ENCODE results near the gene DTNBP1. TPM values are rescaled to one million over a fixed set of nuclear protein-coding genes. Genes with fewer than 3 reads are reported as not detected.

DTNBP1 gene
- total RNA-seq, 1 experiment from 2014 or later, result 20.7 TPM

GRCh38 chr6:15477746-15478145 is 185.1 kb downstream of the DTNBP1 start:
- Mint-ChIP-seq H3K27ac (ENCODE audit: unreplicated experiment) (no peak overlapping the region), H3K27me3 (ENCODE audit: insufficient read depth, unreplicated experiment) (no peaks in the 10 kb centered on the region), H3K36me3 (ENCODE audit: insufficient read depth, unreplicated experiment) (no peaks in the 10 kb centered on the region), H3K4me3 (ENCODE audit: unreplicated experiment) (no peak overlapping the region), H3K4me1 (ENCODE audit: low read depth, unreplicated experiment) (no peaks in the 10 kb centered on the region), H3K9me3 (ENCODE audit: unreplicated experiment) (no peaks in the 10 kb centered on the region)
- H3K27me3 ChIP-seq (replicated peaks; ENCODE audit: control insufficient read depth, insufficient read depth, low read length), result no peaks in the 10 kb centered on the region
- DNase-seq, result no peak
- ChIA-PET CTCF (interaction anchor here (0.6 kb wide), 2 partner anchors 88 to 149 kb away, joined by 4 to 5 read pairs; no protein-coding TSS in a partner anchor), POLR2A (no interaction called here)
- TF ChIP-seq, protein P1, sequence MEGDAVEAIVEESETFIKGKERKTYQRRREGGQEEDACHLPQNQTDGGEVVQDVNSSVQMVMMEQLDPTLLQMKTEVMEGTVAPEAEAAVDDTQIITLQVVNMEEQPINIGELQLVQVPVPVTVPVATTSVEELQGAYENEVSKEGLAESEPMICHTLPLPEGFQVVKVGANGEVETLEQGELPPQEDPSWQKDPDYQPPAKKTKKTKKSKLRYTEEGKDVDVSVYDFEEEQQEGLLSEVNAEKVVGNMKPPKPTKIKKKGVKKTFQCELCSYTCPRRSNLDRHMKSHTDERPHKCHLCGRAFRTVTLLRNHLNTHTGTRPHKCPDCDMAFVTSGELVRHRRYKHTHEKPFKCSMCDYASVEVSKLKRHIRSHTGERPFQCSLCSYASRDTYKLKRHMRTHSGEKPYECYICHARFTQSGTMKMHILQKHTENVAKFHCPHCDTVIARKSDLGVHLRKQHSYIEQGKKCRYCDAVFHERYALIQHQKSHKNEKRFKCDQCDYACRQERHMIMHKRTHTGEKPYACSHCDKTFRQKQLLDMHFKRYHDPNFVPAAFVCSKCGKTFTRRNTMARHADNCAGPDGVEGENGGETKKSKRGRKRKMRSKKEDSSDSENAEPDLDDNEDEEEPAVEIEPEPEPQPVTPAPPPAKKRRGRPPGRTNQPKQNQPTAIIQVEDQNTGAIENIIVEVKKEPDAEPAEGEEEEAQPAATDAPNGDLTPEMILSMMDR (IDR thresholded peaks at IDR 0.05; ENCODE audit: insufficient read depth in 1 of 2, low read depth in 1 of 2, low read length in 1 of 2, severe bottlenecking in 1 of 2, unreplicated experiment in 1 of 2), result no peak
- no peaks in the 10 kb centered on the region for H3K9me3 ChIP-seq
- H3K36me3 ChIP-seq (ENCODE audit: control insufficient read depth, insufficient read depth, low read length), result no peaks in the 10 kb centered on the region
- BruUV-seq (replicated peaks), result no TSS peak
- H3K4me1 ChIP-seq, result no peaks in the 10 kb centered on the region
- H3K4me3 ChIP-seq (ENCODE audit: low read depth, low read length), result no peak overlapping the region
- intact Hi-C loops (cut with micrococcal nuclease; ENCODE audit: unreplicated experiment), result no loop called here

DNA sequence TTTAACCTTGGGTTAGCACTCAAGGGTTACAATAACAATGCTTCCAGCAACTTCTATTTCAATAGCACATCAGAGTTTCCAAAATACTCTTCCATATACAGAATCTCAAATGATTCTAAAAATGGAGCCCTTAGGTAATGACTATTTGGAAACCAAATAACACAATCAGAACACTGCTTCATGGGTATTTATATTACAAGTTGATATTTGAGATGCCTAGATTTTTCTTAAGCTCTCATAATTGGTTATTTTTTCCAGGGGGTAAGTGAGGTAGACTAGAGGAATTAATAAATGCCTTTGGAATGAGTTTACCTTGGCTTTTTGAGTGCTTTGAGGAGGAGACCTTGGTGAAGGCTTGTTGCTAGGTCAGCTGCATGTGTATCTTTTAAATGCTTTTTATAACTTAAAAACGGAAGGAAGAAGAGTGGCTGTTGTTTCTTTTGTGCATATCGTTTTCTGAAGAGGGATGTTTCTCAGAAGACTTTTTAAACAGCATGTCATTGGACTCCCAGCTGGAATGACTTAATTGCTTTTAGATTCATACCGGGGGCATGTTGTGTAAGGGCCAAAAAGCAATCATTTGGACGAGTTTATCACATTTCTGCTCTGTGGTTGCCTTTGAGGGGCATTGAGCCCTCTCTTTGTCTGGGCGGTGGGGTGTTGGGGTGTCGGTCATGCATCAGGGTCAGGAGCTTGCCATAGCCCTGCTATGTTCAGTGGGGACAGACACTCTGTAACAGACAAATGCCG is 186.0 kb downstream of the DTNBP1 start:
- Mint-ChIP-seq H3K9me3 (ENCODE audit: unreplicated experiment) (no peaks in the 10 kb centered on the region), H3K27me3 (ENCODE audit: insufficient read depth, unreplicated experiment) (no peaks in the 10 kb centered on the region), H3K36me3 (ENCODE audit: insufficient read depth, unreplicated experiment) (no peaks in the 10 kb centered on the region), H3K4me1 (ENCODE audit: low read depth, unreplicated experiment) (no peaks in the 10 kb centered on the region), H3K4me3 (ENCODE audit: unreplicated experiment) (no peak overlapping the region), H3K27ac (ENCODE audit: unreplicated experiment) (no peak overlapping the region)
- H3K4me3 ChIP-seq (ENCODE audit: low read depth, low read length), result no peak overlapping the region
- H3K4me1 ChIP-seq, result no peaks in the 10 kb centered on the region
- no peaks in the 10 kb centered on the region for H3K27me3 ChIP-seq (replicated peaks; ENCODE audit: control insufficient read depth, insufficient read depth, low read length)
- DNase-seq, result no peak
- TF ChIP-seq, protein P1 (IDR thresholded peaks at IDR 0.05; ENCODE audit: insufficient read depth in 1 of 2, low read depth in 1 of 2, low read length in 1 of 2, severe bottlenecking in 1 of 2, unreplicated experiment in 1 of 2), result no peak
- intact Hi-C loops (cut with micrococcal nuclease; ENCODE audit: unreplicated experiment), result no loop called here
- no TSS peak for BruUV-seq (replicated peaks)
- ChIA-PET POLR2A (interaction anchor here (0.5 kb wide), 1 partner anchor 303 kb away, joined by 6 read pairs; no protein-coding TSS in a partner anchor), CTCF (no interaction called here)
- H3K9me3 ChIP-seq, result no peaks in the 10 kb centered on the region
- no peaks in the 10 kb centered on the region for H3K36me3 ChIP-seq (ENCODE audit: control insufficient read depth, insufficient read depth, low read length)

DNA sequence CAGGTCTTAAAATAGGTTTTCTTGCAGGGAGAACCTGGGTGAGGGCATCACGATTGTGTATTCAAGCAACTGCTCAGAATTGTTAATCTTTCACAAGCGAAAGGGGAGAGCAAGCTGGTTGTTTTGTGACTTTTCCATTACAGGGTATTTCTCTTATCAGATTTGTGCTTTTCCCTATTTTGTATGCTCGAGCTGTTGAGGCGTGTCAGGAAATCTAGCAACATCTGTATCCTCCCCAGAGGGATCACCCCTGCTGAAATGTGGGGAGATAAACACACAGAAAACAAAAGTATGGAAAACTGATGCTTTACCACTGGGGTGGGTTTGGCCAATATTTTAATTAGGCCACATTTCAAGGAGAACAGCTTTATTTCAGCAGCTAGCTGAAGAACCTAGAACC is 187.0 kb downstream of the DTNBP1 start:
- TF ChIP-seq, protein P1 (IDR thresholded peaks at IDR 0.05; ENCODE audit: insufficient read depth in 1 of 2, low read depth in 1 of 2, low read length in 1 of 2, severe bottlenecking in 1 of 2, unreplicated experiment in 1 of 2), result no peak
- Histone ChIP-seq H3K36me3 (ENCODE audit: control insufficient read depth, insufficient read depth, low read length) (no peaks in the 10 kb centered on the region), H3K9me3 (no peaks in the 10 kb centered on the region), H3K27me3 (replicated peaks; ENCODE audit: control insufficient read depth, insufficient read depth, low read length) (no peaks in the 10 kb centered on the region), H3K4me3 (ENCODE audit: low read depth, low read length) (no peak overlapping the region), H3K4me1 (no peaks in the 10 kb centered on the region)
- Mint-ChIP-seq H3K4me1 (ENCODE audit: low read depth, unreplicated experiment) (no peaks in the 10 kb centered on the region), H3K27ac (ENCODE audit: unreplicated experiment) (no peak overlapping the region), H3K27me3 (ENCODE audit: insufficient read depth, unreplicated experiment) (no peaks in the 10 kb centered on the region), H3K9me3 (ENCODE audit: unreplicated experiment) (no peaks in the 10 kb centered on the region), H3K36me3 (ENCODE audit: insufficient read depth, unreplicated experiment) (no peaks in the 10 kb centered on the region), H3K4me3 (ENCODE audit: unreplicated experiment) (no peak overlapping the region)
- intact Hi-C loops (cut with micrococcal nuclease; ENCODE audit: unreplicated experiment), result no loop called here
- no peak for DNase-seq
- ChIA-PET POLR2A (interaction anchor here (0.5 kb wide), 1 partner anchor 302 kb away, joined by 6 read pairs; no protein-coding TSS in a partner anchor), CTCF (no interaction called here)
- BruUV-seq (replicated peaks), result no TSS peak

All from Caco-2 (cell line).